Fibroblast of pulmonary artery (primary cell): ENCODE data around the gene DDR2.
"Not testable (repeated sequence)": the region's sequence is repeated elsewhere in the genome, so short reads cannot be mapped to it uniquely, and the experiment has no call there.

Source experiments
- DNase-seq: peaks from one replicate; pipeline ENCODE4 v3.0.0-alpha.2; 2010; ENCODE audit warnings: low read depth
- H3K4me3 ChIP-seq: replicated peaks from 2 replicates; pipeline ENCODE4 v1.5.1; 2011; ENCODE audit warnings: low read depth, mild to moderate bottlenecking, control low read depth, low read length, moderate library complexity
- TF ChIP-seq, protein P1 (sequence below): IDR thresholded peaks from 2 replicates; pipeline ENCODE4 v1.5.1; 2011; ENCODE audit warnings: mild to moderate bottlenecking, control low read depth, low read length, inconsistent platforms; ENCODE audit errors: missing control alignments

DDR2 gene

DNA sequence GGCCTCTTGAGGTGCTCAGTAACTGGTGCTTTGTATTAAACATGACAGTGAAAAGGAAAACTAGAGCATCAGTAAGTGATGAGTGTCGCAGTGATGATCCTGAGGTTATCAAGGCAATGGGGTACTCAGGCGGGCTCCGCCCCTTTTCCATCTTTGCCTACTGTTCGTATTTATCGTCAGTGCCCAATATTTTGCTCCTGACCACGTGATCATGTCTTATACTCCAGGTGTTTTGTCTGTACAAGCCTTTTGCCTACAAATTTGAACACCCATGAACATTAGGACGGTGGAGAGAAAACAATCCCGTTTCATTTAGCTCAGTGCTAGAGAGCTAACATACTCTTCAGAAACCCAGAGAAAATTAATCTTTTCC is 158.7 kb downstream of the DDR2 start:
- peak overlapping the region; percentile 60 for H3K4me3 ChIP-seq
- peak; percentile 4 for DNase-seq

DNA sequence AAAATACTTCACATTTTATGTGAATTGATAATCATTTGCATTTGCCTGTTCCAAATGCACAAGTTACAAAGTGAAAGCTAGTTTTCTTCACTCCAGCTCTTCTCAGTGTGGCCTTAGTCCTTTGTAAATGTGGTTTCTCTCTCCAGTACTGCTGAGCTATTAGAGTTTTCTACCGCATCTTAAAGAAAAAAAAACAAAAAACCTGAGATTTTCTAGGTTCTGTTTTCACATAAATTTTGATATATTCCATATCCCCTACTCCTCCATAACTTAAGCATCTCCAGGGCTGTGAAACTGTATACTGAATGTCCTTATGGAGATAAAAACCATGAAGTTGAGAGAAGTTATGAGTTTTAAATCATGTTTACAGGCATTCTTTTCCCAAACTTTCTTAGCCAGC is 162.0 kb downstream of the DDR2 start:
- not testable (repeated sequence) for H3K4me3 ChIP-seq, DNase-seq

GRCh38 chr1:162796617-162797279 is 164.5 kb downstream of the DDR2 start:
- not testable (repeated sequence) for DNase-seq, H3K4me3 ChIP-seq

- peak; percentile 84 for DNase-seq
- TF ChIP-seq, protein P1, sequence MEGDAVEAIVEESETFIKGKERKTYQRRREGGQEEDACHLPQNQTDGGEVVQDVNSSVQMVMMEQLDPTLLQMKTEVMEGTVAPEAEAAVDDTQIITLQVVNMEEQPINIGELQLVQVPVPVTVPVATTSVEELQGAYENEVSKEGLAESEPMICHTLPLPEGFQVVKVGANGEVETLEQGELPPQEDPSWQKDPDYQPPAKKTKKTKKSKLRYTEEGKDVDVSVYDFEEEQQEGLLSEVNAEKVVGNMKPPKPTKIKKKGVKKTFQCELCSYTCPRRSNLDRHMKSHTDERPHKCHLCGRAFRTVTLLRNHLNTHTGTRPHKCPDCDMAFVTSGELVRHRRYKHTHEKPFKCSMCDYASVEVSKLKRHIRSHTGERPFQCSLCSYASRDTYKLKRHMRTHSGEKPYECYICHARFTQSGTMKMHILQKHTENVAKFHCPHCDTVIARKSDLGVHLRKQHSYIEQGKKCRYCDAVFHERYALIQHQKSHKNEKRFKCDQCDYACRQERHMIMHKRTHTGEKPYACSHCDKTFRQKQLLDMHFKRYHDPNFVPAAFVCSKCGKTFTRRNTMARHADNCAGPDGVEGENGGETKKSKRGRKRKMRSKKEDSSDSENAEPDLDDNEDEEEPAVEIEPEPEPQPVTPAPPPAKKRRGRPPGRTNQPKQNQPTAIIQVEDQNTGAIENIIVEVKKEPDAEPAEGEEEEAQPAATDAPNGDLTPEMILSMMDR = peak; percentile 67
- H3K4me3 ChIP-seq = not testable (repeated sequence)
These were observed 167.9 kb downstream of the DDR2 start for GRCh38 chr1:162799995-162800830.

DNA sequence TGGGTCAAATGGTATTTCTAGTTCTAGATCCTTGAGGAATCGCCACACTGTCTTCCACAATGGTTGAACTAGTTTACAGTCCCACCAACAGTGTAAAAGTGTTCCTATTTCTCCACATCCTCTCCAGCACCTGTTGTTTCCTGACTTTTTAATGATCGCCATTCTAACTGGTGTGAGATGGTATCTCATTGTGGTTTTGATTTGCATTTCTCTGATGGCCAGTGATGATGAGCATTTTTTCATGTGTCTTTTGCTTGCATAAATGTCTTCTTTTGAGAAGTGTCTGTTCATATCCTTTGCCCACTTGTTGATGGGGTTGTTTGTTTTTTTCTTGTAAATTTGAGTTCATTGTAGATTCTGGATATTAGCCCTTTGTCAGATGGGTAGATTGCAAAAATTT is 175.2 kb downstream of the DDR2 start:
- H3K4me3 ChIP-seq, DNase-seq: not testable (repeated sequence)

- not testable (repeated sequence) for H3K4me3 ChIP-seq, DNase-seq
These were observed 180.1 kb downstream of the DDR2 start for GRCh38 chr1:162812357-162812756.

DNA sequence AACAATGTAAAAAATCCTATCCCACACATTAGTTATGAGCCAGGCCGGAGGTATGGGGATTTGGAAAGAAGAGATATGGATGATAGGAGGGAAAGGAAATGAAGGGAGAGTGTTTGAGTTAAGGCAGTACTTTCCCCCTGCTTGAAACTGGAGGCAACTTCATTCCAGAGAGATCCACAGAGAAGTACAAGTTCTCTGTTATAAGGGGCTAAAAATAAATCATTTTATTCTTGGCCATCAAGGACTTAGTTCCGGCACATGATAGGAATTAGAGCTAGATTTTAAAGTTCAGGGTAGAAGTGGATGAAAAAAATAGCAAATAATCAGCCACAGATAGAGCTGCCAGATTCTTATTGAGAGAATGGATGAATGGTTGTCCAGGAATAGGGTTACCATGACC is 185.9 kb downstream of the DDR2 start:
- not testable (repeated sequence) for H3K4me3 ChIP-seq, DNase-seq

GRCh38 chr1:162818666-162819065 is 186.4 kb downstream of the DDR2 start:
- DNase-seq, H3K4me3 ChIP-seq: not testable (repeated sequence)

DNA sequence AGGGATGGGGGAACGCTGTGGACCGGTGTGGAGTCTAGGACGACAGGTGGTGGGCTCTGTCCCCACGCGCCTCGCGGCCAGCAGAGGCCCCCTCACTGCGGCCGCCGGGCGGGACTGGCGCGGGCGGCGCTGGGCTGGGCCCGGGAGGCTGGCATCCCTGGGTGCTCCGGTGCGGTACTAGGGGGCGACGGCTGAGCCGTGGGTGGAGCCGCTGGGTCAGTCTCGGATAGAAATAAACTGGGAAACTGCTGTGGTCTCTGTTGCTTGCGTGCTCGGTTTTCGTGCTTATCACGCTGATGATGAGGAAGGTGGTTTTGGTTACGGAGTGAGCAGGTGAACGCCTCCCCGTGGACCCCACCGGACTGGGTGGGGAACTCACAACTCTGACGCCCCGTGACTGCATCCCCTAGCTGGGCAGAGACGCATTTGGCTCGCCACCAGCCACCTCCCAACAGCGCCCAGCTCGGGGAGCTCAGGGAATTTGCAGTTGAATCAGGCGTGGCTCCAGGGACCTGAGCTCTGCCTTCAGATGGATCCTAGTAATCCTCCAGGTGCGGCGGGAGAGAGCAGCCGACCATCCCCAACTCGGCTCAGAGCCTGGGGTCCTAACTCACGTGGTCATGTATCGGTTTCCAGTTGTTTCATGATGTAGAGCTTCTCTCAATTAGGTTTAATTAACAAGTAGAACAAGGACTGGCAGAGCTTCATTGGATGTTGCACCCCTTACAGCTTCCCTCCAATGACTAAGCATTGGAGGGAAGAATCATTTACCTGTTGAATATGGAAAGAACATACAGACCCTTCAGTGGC is 190.3 kb downstream of the DDR2 start:
- TF ChIP-seq, protein P1 = no peak
- DNase-seq = no peak
- peak overlapping the region; percentile 56 for H3K4me3 ChIP-seq

- no peak for DNase-seq
- no peak overlapping the region for H3K4me3 ChIP-seq
- TF ChIP-seq, protein P1 = no peak
These were observed 191.0 kb downstream of the DDR2 start for GRCh38 chr1:162823231-162823630.
